ENCODE results near the gene RBPJL. TPM values are rescaled to one million over a fixed set of nuclear protein-coding genes. Genes with fewer than 3 reads are reported as not detected.

RBPJL gene
- total RNA-seq, 1 experiment from 2014 or later = 0.85 TPM

DNA sequence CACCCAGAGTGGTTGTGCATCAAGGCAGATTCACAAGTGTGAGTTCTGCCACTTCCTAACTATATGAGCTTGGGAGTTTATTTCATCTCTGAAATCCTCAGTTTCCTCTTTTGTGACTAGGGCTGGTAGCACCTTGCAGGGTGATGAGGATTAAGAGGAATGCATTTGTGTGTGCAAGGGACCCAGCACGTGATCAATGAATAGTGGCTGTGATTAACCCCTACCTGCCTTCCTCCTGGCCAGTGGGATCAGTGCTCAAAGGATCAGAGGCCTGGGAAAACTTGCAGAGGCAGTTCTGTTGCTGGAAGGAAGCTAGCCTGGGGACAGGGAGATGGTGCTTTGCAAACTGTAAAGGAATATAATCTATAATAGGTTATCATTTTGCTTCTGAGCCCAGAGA, 34.3 kb downstream of the RBPJL start:
- ATAC-seq (peak; percentile 7; the same call in 1 of the 2 replicates), DNase-seq (ENCODE audit: low spot score) (no peak)
- peaks cover 5% of the 10 kb centered on the region for H3K36me3 Mint-ChIP-seq
- H3K4me3 Mint-ChIP-seq = peak overlapping the region; percentile 65
- ChIA-PET CTCF (interaction anchor here (1.0 to 4.4 kb wide), 9 partner anchors 21 to 96 kb away, joined by 3 to 27 read pairs (median 10); partner anchors contain the start of genes MATN4 and SYS1), POLR2A (interaction anchor here (1.2 to 2.4 kb wide), 2 partner anchors 21 to 31 kb away, joined by 3 to 11 read pairs; partner anchors contain the start of gene SYS1)
- H3K9me3 Mint-ChIP-seq = no peaks in the 10 kb centered on the region
- H3K4me1 Mint-ChIP-seq = peaks cover 95% of the 10 kb centered on the region
- no peaks in the 10 kb centered on the region for H3K27me3 Mint-ChIP-seq (ENCODE audit: low read depth)
- H3K27ac Mint-ChIP-seq = peak overlapping the region; percentile 98
- TF ChIP-seq, protein P1, sequence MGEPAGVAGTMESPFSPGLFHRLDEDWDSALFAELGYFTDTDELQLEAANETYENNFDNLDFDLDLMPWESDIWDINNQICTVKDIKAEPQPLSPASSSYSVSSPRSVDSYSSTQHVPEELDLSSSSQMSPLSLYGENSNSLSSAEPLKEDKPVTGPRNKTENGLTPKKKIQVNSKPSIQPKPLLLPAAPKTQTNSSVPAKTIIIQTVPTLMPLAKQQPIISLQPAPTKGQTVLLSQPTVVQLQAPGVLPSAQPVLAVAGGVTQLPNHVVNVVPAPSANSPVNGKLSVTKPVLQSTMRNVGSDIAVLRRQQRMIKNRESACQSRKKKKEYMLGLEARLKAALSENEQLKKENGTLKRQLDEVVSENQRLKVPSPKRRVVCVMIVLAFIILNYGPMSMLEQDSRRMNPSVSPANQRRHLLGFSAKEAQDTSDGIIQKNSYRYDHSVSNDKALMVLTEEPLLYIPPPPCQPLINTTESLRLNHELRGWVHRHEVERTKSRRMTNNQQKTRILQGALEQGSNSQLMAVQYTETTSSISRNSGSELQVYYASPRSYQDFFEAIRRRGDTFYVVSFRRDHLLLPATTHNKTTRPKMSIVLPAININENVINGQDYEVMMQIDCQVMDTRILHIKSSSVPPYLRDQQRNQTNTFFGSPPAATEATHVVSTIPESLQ (CRISPR knock-in tag; IDR thresholded peaks at IDR 0.05) = no peak
- TF ChIP-seq EMX1 (CRISPR knock-in tag; IDR thresholded peaks at IDR 0.05) (no peak), GRHL2 (CRISPR knock-in tag; IDR thresholded peaks at IDR 0.05; ENCODE audit: insufficient replicate concordance, severe bottlenecking) (no peak), TEAD4 (CRISPR knock-in tag; IDR thresholded peaks at IDR 0.05) (no peak), ELF4 (CRISPR knock-in tag; IDR thresholded peaks at IDR 0.05; ENCODE audit: low read depth) (no peak), ZNF423 (CRISPR knock-in tag; IDR thresholded peaks at IDR 0.05) (no peak), CREM (CRISPR knock-in tag; IDR thresholded peaks at IDR 0.05) (no peak), NFATC4 (CRISPR knock-in tag; IDR thresholded peaks at IDR 0.05) (no peak), SMAD3 (CRISPR knock-in tag; IDR thresholded peaks at IDR 0.05; ENCODE audit: borderline replicate concordance) (no peak), RORB (CRISPR knock-in tag; IDR thresholded peaks at IDR 0.05) (no peak), ESRRA (CRISPR knock-in tag; IDR thresholded peaks at IDR 0.05; ENCODE audit: borderline replicate concordance) (no peak), TP53 (CRISPR knock-in tag; IDR thresholded peaks at IDR 0.05) (no peak), FOXK1 (CRISPR knock-in tag; IDR thresholded peaks at IDR 0.05) (no peak), ZNF121 (CRISPR knock-in tag; IDR thresholded peaks at IDR 0.05) (no peak), GABPB1 (CRISPR knock-in tag; IDR thresholded peaks at IDR 0.05) (no peak), SOX15 (CRISPR knock-in tag; IDR thresholded peaks at IDR 0.05) (no peak), MXD4 (CRISPR knock-in tag; IDR thresholded peaks at IDR 0.05; ENCODE audit: borderline replicate concordance) (no peak), TEAD1 (CRISPR knock-in tag; IDR thresholded peaks at IDR 0.05) (peak; percentile 26; the same call in 1 of the 2 replicates), JAZF1 (CRISPR knock-in tag; IDR thresholded peaks at IDR 0.05) (no peak), CREB1 (CRISPR knock-in tag; IDR thresholded peaks at IDR 0.05) (no peak)
- TF ChIP-seq, protein P2, sequence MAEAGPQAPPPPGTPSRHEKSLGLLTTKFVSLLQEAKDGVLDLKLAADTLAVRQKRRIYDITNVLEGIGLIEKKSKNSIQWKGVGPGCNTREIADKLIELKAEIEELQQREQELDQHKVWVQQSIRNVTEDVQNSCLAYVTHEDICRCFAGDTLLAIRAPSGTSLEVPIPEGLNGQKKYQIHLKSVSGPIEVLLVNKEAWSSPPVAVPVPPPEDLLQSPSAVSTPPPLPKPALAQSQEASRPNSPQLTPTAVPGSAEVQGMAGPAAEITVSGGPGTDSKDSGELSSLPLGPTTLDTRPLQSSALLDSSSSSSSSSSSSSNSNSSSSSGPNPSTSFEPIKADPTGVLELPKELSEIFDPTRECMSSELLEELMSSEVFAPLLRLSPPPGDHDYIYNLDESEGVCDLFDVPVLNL (CRISPR knock-in tag; IDR thresholded peaks at IDR 0.05; ENCODE audit: borderline replicate concordance, low read depth) = no peak
- TF ChIP-seq, protein P3, sequence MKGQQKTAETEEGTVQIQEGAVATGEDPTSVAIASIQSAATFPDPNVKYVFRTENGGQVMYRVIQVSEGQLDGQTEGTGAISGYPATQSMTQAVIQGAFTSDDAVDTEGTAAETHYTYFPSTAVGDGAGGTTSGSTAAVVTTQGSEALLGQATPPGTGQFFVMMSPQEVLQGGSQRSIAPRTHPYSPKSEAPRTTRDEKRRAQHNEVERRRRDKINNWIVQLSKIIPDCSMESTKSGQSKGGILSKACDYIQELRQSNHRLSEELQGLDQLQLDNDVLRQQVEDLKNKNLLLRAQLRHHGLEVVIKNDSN (CRISPR knock-in tag; IDR thresholded peaks at IDR 0.05) = peak; percentile 95
- TF ChIP-seq, protein P4, sequence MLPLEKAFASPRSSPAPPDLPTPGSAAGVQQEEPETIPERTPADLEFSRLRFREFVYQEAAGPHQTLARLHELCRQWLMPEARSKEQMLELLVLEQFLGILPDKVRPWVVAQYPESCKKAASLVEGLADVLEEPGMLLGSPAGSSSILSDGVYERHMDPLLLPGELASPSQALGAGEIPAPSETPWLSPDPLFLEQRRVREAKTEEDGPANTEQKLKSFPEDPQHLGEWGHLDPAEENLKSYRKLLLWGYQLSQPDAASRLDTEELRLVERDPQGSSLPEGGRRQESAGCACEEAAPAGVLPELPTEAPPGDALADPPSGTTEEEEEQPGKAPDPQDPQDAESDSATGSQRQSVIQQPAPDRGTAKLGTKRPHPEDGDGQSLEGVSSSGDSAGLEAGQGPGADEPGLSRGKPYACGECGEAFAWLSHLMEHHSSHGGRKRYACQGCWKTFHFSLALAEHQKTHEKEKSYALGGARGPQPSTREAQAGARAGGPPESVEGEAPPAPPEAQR (CRISPR knock-in tag; IDR thresholded peaks at IDR 0.05) = no peak
- TF ChIP-seq, protein P5, sequence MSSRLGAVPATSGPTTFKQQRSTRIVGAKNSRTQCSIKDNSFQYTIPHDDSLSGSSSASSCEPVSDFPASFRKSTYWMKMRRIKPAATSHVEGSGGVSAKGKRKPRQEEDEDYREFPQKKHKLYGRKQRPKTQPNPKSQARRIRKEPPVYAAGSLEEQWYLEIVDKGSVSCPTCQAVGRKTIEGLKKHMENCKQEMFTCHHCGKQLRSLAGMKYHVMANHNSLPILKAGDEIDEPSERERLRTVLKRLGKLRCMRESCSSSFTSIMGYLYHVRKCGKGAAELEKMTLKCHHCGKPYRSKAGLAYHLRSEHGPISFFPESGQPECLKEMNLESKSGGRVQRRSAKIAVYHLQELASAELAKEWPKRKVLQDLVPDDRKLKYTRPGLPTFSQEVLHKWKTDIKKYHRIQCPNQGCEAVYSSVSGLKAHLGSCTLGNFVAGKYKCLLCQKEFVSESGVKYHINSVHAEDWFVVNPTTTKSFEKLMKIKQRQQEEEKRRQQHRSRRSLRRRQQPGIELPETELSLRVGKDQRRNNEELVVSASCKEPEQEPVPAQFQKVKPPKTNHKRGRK (CRISPR knock-in tag; IDR thresholded peaks at IDR 0.05; ENCODE audit: borderline replicate concordance) = no peak
- TF ChIP-seq, protein P6, sequence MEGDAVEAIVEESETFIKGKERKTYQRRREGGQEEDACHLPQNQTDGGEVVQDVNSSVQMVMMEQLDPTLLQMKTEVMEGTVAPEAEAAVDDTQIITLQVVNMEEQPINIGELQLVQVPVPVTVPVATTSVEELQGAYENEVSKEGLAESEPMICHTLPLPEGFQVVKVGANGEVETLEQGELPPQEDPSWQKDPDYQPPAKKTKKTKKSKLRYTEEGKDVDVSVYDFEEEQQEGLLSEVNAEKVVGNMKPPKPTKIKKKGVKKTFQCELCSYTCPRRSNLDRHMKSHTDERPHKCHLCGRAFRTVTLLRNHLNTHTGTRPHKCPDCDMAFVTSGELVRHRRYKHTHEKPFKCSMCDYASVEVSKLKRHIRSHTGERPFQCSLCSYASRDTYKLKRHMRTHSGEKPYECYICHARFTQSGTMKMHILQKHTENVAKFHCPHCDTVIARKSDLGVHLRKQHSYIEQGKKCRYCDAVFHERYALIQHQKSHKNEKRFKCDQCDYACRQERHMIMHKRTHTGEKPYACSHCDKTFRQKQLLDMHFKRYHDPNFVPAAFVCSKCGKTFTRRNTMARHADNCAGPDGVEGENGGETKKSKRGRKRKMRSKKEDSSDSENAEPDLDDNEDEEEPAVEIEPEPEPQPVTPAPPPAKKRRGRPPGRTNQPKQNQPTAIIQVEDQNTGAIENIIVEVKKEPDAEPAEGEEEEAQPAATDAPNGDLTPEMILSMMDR (IDR thresholded peaks at IDR 0.05) = no peak
- TF ChIP-seq, protein P7, sequence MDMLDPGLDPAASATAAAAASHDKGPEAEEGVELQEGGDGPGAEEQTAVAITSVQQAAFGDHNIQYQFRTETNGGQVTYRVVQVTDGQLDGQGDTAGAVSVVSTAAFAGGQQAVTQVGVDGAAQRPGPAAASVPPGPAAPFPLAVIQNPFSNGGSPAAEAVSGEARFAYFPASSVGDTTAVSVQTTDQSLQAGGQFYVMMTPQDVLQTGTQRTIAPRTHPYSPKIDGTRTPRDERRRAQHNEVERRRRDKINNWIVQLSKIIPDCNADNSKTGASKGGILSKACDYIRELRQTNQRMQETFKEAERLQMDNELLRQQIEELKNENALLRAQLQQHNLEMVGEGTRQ (CRISPR knock-in tag; IDR thresholded peaks at IDR 0.05) = peak; percentile 95
- TF ChIP-seq, protein P8, sequence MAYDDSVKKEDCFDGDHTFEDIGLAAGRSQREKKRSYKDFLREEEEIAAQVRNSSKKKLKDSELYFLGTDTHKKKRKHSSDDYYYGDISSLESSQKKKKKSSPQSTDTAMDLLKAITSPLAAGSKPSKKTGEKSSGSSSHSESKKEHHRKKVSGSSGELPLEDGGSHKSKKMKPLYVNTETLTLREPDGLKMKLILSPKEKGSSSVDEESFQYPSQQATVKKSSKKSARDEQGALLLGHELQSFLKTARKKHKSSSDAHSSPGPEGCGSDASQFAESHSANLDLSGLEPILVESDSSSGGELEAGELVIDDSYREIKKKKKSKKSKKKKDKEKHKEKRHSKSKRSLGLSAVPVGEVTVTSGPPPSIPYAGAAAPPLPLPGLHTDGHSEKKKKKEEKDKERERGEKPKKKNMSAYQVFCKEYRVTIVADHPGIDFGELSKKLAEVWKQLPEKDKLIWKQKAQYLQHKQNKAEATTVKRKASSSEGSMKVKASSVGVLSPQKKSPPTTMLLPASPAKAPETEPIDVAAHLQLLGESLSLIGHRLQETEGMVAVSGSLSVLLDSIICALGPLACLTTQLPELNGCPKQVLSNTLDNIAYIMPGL (CRISPR knock-in tag; IDR thresholded peaks at IDR 0.05) = no peak

Data from WTC11 (cell line).